Measurements from ENCODE around the gene ECI1. TPM values are rescaled to one million over a fixed set of nuclear protein-coding genes. Genes with fewer than 3 reads are reported as not detected.

The ECI1 gene
- total and polyA plus RNA-seq, 2 of the 13 experiments (the other 11 are each of a cell fraction or from before 2014, with no cell fraction given): 82.0 to 102 TPM

GRCh38 chr16:2251296-2252111 lies at the start of gene ECI1 (continued):
- TF ChIP-seq, protein P1, sequence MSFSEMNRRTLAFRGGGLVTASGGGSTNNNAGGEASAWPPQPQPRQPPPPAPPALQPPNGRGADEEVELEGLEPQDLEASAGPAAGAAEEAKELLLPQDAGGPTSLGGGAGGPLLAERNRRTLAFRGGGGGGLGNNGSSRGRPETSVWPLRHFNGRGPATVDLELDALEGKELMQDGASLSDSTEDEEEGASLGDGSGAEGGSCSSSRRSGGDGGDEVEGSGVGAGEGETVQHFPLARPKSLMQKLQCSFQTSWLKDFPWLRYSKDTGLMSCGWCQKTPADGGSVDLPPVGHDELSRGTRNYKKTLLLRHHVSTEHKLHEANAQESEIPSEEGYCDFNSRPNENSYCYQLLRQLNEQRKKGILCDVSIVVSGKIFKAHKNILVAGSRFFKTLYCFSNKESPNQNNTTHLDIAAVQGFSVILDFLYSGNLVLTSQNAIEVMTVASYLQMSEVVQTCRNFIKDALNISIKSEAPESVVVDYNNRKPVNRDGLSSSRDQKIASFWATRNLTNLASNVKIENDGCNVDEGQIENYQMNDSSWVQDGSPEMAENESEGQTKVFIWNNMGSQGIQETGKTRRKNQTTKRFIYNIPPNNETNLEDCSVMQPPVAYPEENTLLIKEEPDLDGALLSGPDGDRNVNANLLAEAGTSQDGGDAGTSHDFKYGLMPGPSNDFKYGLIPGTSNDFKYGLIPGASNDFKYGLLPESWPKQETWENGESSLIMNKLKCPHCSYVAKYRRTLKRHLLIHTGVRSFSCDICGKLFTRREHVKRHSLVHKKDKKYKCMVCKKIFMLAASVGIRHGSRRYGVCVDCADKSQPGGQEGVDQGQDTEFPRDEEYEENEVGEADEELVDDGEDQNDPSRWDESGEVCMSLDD (CRISPR knock-in tag; IDR thresholded peaks at IDR 0.05; ENCODE audit: borderline replicate concordance): no peak
- TF ChIP-seq ZNF788 (CRISPR knock-in tag; IDR thresholded peaks at IDR 0.05; ENCODE audit: borderline replicate concordance) (peak; percentile 88; the same call in 1 of the 2 replicates), ZNF570 (CRISPR knock-in tag; IDR thresholded peaks at IDR 0.05; ENCODE audit: borderline replicate concordance) (no peak), STAT5B (CRISPR knock-in tag; IDR thresholded peaks at IDR 0.05) (no peak), HOXA5 (CRISPR knock-in tag; IDR thresholded peaks at IDR 0.05) (peak; percentile 91), ZNF768 (CRISPR knock-in tag; IDR thresholded peaks at IDR 0.05) (peak; percentile 78; the same call in 1 of the 2 replicates), BRD4 (CRISPR knock-in tag; IDR thresholded peaks at IDR 0.05) (0 out of 2 replicates have a peak, but pooled peaks have one; percentile 33), ZNF766 (CRISPR knock-in tag; IDR thresholded peaks at IDR 0.05; ENCODE audit: borderline replicate concordance) (no peak; the same call in 1 of the 2 replicates), ZNF225 (CRISPR knock-in tag; IDR thresholded peaks at IDR 0.05) (peak; percentile 84), MED1 (CRISPR knock-in tag; IDR thresholded peaks at IDR 0.05) (peak; percentile 87), MLLT10 (CRISPR knock-in tag; IDR thresholded peaks at IDR 0.05) (no peak), ISX (CRISPR knock-in tag; conservative IDR thresholded peaks at IDR 0.05) (no peak), MEF2D (CRISPR knock-in tag; IDR thresholded peaks at IDR 0.05) (peak; percentile 83; the same call in 1 of the 2 replicates), ELF3 (CRISPR knock-in tag; IDR thresholded peaks at IDR 0.05) (peak; percentile 88)
- TF ChIP-seq, protein P2, sequence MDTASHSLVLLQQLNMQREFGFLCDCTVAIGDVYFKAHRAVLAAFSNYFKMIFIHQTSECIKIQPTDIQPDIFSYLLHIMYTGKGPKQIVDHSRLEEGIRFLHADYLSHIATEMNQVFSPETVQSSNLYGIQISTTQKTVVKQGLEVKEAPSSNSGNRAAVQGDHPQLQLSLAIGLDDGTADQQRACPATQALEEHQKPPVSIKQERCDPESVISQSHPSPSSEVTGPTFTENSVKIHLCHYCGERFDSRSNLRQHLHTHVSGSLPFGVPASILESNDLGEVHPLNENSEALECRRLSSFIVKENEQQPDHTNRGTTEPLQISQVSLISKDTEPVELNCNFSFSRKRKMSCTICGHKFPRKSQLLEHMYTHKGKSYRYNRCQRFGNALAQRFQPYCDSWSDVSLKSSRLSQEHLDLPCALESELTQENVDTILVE (CRISPR knock-in tag; IDR thresholded peaks at IDR 0.05): peak; percentile 72; the same call in 1 of the 2 replicates
- TF ChIP-seq, protein P3, sequence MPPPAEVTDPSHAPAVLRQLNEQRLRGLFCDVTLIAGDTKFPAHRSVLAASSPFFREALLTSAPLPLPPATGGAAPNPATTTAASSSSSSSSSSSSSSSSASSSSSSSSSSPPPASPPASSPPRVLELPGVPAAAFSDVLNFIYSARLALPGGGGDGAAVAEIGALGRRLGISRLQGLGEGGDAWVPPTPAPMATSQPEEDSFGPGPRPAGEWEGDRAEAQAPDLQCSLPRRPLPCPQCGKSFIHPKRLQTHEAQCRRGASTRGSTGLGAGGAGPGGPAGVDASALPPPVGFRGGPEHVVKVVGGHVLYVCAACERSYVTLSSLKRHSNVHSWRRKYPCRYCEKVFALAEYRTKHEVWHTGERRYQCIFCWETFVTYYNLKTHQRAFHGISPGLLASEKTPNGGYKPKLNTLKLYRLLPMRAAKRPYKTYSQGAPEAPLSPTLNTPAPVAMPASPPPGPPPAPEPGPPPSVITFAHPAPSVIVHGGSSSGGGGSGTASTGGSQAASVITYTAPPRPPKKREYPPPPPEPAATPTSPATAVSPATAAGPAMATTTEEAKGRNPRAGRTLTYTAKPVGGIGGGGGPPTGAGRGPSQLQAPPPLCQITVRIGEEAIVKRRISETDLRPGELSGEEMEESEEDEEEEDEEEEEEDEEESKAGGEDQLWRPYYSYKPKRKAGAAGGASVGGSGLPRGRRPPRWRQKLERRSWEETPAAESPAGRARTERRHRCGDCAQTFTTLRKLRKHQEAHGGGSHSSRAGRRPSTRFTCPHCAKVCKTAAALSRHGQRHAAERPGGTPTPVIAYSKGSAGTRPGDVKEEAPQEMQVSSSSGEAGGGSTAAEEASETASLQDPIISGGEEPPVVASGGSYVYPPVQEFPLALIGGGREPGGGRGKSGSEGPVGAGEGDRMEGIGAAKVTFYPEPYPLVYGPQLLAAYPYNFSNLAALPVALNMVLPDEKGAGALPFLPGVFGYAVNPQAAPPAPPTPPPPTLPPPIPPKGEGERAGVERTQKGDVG (CRISPR knock-in tag; IDR thresholded peaks at IDR 0.05; ENCODE audit: borderline replicate concordance): peak; percentile 78
- TF ChIP-seq, protein P4, sequence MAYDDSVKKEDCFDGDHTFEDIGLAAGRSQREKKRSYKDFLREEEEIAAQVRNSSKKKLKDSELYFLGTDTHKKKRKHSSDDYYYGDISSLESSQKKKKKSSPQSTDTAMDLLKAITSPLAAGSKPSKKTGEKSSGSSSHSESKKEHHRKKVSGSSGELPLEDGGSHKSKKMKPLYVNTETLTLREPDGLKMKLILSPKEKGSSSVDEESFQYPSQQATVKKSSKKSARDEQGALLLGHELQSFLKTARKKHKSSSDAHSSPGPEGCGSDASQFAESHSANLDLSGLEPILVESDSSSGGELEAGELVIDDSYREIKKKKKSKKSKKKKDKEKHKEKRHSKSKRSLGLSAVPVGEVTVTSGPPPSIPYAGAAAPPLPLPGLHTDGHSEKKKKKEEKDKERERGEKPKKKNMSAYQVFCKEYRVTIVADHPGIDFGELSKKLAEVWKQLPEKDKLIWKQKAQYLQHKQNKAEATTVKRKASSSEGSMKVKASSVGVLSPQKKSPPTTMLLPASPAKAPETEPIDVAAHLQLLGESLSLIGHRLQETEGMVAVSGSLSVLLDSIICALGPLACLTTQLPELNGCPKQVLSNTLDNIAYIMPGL (CRISPR knock-in tag; IDR thresholded peaks at IDR 0.05; ENCODE audit: borderline replicate concordance in 1 of 2, low read depth in 1 of 2): peak; percentile 84 to 89

All from HepG2 (cell line).